ENCODE results near the gene SELENOS.

SELENOS gene

GRCh38 chr15:101310161-101310480 lies 32.8 kb upstream of the SELENOS start:
- H3K4me3 ChIP-seq (ENCODE audit: low read depth, low read length) = no peak overlapping the region
- no peak for TF ChIP-seq CTCF (IDR thresholded peaks at IDR 0.05; ENCODE audit: insufficient read depth, low read depth, low read length, missing control alignments)
- DNase-seq (ENCODE audit: low read depth) = no peak

GRCh38 chr15:101309436-101310160 lies 32.3 kb upstream of the SELENOS start:
- H3K4me3 ChIP-seq (ENCODE audit: low read depth, low read length) = no peak overlapping the region
- DNase-seq (ENCODE audit: low read depth) = no peak
- no peak for TF ChIP-seq CTCF (IDR thresholded peaks at IDR 0.05; ENCODE audit: insufficient read depth, low read depth, low read length, missing control alignments)

GRCh38 chr15:101308604-101309435 lies 31.5 kb upstream of the SELENOS start:
- no peak overlapping the region for H3K4me3 ChIP-seq (ENCODE audit: low read depth, low read length)
- no peak for DNase-seq (ENCODE audit: low read depth)
- TF ChIP-seq CTCF (IDR thresholded peaks at IDR 0.05; ENCODE audit: insufficient read depth, low read depth, low read length, missing control alignments) = no peak

- TF ChIP-seq CTCF (IDR thresholded peaks at IDR 0.05; ENCODE audit: insufficient read depth, low read depth, low read length, missing control alignments) = no peak
- DNase-seq (ENCODE audit: low read depth) = no peak
- H3K4me3 ChIP-seq (ENCODE audit: low read depth, low read length) = no peak overlapping the region
Observed at GRCh38 chr15:101307897-101308603, 30.8 kb upstream of the SELENOS start.

GRCh38 chr15:101307048-101307896 lies 30.0 kb upstream of the SELENOS start:
- no peak for DNase-seq (ENCODE audit: low read depth)
- no peak for TF ChIP-seq CTCF (IDR thresholded peaks at IDR 0.05; ENCODE audit: insufficient read depth, low read depth, low read length, missing control alignments)
- H3K4me3 ChIP-seq (ENCODE audit: low read depth, low read length) = no peak overlapping the region

- no peak for TF ChIP-seq CTCF (IDR thresholded peaks at IDR 0.05; ENCODE audit: insufficient read depth, low read depth, low read length, missing control alignments)
- no peak for DNase-seq (ENCODE audit: low read depth)
- H3K4me3 ChIP-seq (ENCODE audit: low read depth, low read length) = no peak overlapping the region
Observed at GRCh38 chr15:101306341-101307047, 29.2 kb upstream of the SELENOS start.
